Measurements from ENCODE around the gene OR1N1.

- TF ChIP-seq CTCF (IDR thresholded peaks at IDR 0.05; ENCODE audit: poor library complexity, severe bottlenecking) (no peak), REST (IDR thresholded peaks at IDR 0.05; ENCODE audit: borderline replicate concordance) (no peak), EZH2 (IDR thresholded peaks at IDR 0.05; ENCODE audit: borderline replicate concordance, insufficient read depth, low read length, poor library complexity, severe bottlenecking) (no peak)
Measured at GRCh38 chr9:122572456-122572855, 45.4 kb upstream of the OR1N1 start.
